Hematopoietic multipotent progenitor cell treated with erythropoietin and hydrocortisone succinate and interleukin-3 and kit ligand, for 4 days (in vitro differentiated cells): ENCODE measurements around the gene MAGEA8.
A peak's percentile ranks its signal among the peaks of the same experiment; 100 is the strongest.
"Not testable (repeated sequence)": the region's sequence is repeated elsewhere in the genome, so short reads cannot be mapped to it uniquely, and the experiment has no call there.

Source experiments
- DNase-seq: peaks from one replicate; pipeline ENCODE4 v3.0.0-alpha.2; 2015

The MAGEA8 gene

GRCh38 chrX:149908308-149908707 lies 27.3 kb downstream of the MAGEA8 start:
- DNase-seq, result no peak

DNA sequence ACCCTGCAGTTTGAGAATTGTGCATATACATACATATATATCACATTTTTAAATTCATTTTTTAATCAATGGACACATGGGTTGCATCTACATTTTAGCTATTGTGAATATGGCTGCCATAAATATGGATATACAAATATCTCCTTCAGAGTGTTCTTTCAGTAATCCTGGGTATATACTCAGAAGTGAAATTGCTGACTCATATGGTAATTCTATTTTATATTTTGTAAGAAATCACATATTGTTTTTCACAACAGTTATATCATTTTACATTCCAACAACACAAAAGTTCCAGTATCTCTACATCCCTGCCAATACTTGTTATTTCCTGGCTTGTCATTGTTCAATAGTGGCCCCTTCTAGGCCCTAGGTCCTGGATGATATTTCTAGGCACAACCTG lies 27.7 kb downstream of the MAGEA8 start:
- no peak for DNase-seq

DNA sequence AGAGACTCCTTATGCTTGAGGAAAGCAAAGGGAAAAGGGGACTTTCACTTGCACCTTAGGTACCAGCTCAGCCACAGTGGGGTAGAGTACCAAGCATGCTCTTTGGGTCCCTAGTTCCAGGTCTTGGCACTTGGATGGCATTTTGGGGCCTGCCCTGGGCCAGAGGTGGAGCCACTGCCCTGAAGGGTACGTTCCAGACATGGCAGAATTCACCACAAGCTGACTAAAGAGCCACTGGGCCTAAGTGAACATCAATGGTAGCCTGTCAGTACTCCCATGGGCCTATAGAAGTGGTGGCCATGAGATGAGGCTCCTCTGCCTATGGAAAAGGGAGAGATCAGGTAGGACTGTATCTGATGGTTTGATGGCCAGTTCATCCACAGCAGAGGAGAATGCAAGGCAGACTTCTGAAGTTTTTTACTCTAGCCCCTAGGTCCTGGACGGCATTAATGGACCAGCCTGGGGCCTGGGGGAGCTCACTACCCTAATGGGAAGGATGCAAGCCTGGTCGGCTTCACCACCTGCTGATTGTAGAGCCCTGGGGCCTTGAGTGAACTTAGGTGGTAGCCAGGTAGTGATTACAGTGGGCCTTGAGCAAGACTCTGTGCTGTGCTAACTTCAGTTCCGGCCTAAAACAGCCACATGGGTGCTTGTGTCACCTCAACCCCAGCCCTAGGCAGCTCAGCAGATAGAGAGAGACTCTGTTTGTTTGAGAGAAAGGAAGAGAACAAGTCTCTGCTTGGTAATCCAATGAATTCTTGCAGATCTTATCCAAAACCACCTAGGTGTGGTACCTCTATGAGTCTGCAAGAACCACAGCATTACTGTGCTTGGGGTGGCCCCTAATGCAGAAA lies 28.6 kb downstream of the MAGEA8 start:
- peak; percentile 4 for DNase-seq

GRCh38 chrX:149910178-149910695 lies 29.3 kb downstream of the MAGEA8 start:
- peak; percentile 27 for DNase-seq

DNA sequence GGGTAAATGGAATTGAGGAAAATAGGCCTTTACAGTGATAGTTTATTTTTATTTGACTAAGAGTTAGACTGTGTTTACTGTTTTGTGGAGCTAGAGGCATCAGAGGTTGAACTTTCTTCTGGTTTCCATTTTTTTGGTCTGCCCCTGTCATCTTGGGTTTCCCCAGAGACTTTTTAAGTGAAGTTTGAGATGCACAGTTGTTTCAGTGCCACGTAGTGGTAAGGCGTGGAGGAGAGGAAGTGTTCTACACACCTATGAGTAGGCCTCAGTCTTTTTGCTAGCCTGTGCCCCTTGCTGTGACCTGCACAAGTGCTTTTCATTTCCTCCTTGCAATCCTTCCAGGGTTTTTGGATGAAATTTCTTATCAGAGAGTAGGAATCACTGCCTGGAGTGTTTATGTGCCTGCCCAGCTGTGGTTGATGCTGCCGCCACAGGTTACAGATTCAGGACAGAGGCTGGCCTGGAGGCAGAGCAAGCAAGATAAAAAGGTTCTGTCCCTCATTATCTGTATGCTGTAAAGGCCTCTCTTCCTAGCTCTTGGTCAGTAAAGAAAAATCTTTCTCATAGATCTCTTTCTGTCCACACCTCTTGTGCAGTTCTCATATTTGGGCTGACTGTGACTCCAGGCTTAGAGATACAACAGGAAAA lies 35.9 kb downstream of the MAGEA8 start:
- DNase-seq, result peak; percentile 4

GRCh38 chrX:149923836-149924235 lies 42.9 kb downstream of the MAGEA8 start:
- not testable (repeated sequence) for DNase-seq

DNA sequence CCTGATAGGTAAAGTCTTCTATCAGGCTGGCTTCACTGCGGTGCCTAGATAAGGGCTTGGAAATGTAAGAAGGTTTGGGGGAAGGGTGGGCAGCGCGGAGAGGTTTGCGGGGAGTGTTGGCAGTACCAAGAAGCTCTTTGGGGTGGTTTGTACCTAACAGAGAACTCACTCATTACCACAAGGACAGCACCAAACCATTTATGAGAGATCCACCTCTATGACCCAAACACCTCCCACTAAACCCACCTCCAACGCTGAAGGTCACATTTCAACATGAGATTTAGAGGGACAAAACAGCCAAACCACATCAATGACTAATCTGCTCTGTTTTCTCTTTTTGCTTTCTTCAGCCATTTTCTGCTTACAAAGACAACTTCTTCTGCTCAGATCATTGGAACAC lies 43.5 kb downstream of the MAGEA8 start:
- DNase-seq, result not testable (repeated sequence)

DNA sequence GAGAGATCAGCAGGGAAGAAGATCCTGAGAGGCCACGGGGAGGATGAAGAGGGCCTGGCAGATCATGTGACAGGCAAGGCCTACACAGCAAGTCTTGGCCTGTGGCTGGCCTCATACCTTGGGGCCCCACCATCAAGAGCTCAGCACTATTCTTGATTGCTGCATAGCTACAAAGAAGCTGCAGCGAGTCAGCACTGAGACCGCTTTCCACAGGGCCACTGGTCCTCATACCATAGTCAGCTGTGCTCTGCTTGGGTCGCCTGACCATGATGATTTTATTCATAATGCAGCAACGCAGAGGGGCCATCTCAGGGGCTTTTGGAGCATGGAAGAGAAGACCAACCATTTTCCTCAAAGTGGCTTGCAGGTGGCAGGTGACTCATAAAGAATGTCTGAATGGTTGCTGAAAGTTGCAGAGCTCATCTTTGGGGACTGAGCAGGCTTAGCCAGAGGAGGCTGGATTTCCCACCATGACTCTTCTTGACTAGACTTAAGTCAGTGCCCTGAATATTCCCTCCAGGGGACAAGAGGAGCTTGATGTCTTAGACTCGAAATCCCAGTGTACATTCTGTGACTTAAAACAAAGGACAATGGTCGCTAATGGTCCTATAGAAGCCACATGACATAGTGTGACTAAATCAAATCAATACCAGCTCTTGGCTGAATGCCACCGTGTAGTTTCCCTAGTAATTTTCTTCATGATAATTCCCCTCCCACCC lies 46.4 kb downstream of the MAGEA8 start:
- DNase-seq, result not testable (repeated sequence)

- not testable (repeated sequence) for DNase-seq
These were observed 46.9 kb downstream of the MAGEA8 start for GRCh38 chrX:149927964-149928258.

DNA sequence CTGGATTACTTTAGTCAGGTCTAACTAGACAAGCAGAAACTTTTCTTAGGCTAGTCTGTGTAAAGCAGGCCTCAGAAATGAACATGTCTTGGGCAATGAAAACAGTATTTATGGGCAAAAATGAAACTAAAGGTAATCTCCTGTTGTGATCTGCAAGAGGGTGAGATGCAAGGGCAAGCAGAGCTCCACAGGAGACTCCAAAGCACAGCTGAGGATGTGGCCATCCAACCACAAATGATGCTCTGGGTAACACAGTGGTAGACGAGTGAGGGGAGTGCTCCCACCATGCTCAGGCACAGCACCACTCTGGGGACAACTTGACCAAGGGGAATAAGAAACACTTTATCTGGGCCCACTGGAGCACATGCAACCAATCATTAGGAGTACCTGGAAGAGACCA lies 47.7 kb downstream of the MAGEA8 start:
- not testable (repeated sequence) for DNase-seq

DNA sequence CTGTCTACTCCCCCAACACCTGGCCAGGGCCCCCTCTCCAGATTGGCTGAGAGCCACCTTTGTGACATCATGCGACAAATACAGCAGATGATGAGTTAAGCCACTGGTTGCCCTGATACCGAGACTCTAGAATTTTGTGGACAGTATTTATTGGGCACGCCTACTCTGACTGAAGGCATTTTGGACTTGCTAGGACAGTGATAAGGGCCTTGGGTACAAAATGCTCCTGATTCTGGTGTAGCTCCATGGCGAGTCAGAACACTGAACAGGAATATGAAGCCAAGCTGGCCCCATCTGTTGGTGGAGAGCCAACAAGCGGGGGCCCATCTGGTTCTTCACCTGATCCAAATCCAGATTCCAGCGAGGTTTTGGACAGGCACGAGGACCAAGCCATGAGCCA lies 48.4 kb downstream of the MAGEA8 start, which contains the start of gene HSFX4:
HSFX4 (plus strand) TSS at position 174 of the 400 bp plus-strand sequence; CDS start at position 246, 72 bp downstream.
- DNase-seq, result not testable (repeated sequence)

DNA sequence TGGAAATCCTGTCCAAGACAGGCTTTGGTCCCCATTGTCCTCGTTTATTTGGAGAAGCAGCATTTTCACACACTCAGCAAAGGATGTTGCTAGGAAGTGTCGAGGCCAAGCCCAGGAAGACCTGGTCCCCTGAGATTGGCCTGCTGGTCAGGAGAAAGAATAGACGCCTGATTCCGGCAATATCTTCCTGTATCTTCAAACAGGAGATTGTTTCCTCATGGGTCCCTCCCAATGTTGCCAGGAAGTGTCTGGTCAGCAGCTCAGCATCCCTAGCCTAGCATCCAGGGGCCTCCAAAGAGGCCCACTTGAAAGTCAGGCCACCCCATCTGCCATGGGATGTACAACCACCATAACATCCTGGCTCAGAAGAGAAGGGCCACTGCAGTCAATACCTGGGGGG lies 50.4 kb downstream of the MAGEA8 start:
- DNase-seq, result not testable (repeated sequence)

GRCh38 chrX:149932150-149932549 lies 51.2 kb downstream of the MAGEA8 start:
- DNase-seq, result not testable (repeated sequence)

- not testable (repeated sequence) for DNase-seq
These were observed 52.0 kb downstream of the MAGEA8 start for GRCh38 chrX:149932970-149933369.

DNA sequence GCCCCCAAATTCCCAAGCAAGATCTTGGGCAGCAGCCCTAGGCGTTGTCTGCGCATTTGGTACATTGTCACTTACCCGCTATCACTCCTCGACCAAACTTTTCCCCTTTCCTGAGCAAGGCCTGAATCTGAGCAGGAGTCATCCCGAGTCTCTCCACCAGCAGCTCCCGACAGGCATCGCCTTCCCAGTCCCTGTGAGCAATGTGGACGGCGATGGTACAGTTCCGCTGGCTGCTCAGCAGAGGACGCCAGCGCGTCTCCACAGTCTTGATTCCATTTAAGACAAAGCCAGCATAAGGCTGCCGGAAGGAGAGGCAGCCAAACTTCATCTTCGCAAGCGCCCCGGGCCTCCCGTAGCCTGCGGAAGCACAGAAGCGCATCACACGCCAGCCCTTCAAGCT lies 52.6 kb downstream of the MAGEA8 start:
- peak; percentile 8 for DNase-seq
